ENCODE measurements around the gene OR6C2.

DNA sequence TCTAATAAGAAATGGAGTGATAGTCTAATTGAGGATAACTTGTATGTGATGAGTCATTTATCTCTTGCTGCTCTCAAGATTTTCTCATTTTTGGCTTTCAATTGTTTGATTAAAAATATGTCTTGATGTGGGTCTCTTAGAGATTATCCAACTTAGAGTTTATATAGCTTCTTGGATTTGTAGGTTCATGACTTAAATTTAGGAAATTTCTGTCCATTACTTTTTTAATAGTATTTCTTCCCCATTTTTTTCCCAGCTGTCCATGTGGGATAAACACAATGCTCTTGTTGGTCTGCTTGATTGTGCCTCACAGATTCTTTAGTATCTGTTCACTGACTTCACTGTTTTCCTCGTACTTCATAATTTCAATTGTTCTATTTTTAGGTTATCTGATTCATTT, 36.0 kb upstream of the OR6C2 start:
- TF ChIP-seq, protein P1, sequence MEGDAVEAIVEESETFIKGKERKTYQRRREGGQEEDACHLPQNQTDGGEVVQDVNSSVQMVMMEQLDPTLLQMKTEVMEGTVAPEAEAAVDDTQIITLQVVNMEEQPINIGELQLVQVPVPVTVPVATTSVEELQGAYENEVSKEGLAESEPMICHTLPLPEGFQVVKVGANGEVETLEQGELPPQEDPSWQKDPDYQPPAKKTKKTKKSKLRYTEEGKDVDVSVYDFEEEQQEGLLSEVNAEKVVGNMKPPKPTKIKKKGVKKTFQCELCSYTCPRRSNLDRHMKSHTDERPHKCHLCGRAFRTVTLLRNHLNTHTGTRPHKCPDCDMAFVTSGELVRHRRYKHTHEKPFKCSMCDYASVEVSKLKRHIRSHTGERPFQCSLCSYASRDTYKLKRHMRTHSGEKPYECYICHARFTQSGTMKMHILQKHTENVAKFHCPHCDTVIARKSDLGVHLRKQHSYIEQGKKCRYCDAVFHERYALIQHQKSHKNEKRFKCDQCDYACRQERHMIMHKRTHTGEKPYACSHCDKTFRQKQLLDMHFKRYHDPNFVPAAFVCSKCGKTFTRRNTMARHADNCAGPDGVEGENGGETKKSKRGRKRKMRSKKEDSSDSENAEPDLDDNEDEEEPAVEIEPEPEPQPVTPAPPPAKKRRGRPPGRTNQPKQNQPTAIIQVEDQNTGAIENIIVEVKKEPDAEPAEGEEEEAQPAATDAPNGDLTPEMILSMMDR (IDR thresholded peaks at IDR 0.05; ENCODE audit: low read depth, low read length, poor library complexity, severe bottlenecking): no peak
- no peak for TF ChIP-seq EZH2phosphoT487 (IDR thresholded peaks at IDR 0.05; ENCODE audit: borderline replicate concordance, low read length)
